ENCODE data around the gene ZNF609. TPM values are rescaled to one million over a fixed set of nuclear protein-coding genes. Genes with fewer than 3 reads are reported as not detected.

The ZNF609 gene
- total RNA-seq, 1 experiment from 2014 or later: 31.0 TPM

- H4K20me1 ChIP-seq (ENCODE audit: insufficient read depth): no peaks in the 10 kb centered on the region
- H3K9me2 ChIP-seq (ENCODE audit: insufficient read depth): no peaks in the 10 kb centered on the region
- ATAC-seq: no peak
- H3K4me3 ChIP-seq (replicated peaks in 1 of 2; ENCODE audit: low read depth in 1 of 2, low read length in 2 of 2): no peak overlapping the region
- no peak overlapping the region for H2AFZ ChIP-seq (ENCODE audit: low read depth, low read length, poor library complexity, severe bottlenecking)
- no peaks in the 10 kb centered on the region for H3K27me3 ChIP-seq (ENCODE audit: insufficient read depth, low read length)
- TF ChIP-seq ZNF274 (IDR thresholded peaks at IDR 0.05; ENCODE audit: low read depth, low read length): no peak
- TF ChIP-seq YY1 (IDR thresholded peaks at IDR 0.05; ENCODE audit: extremely low read depth, insufficient replicate concordance, low read depth, low read length): no peak
- TF ChIP-seq ELF1 (IDR thresholded peaks at IDR 0.05; ENCODE audit: borderline replicate concordance, low read depth): no peak
- TF ChIP-seq ZBTB33 (IDR thresholded peaks at IDR 0.05; ENCODE audit: extremely low read depth, insufficient replicate concordance, low read length): no peak
- TF ChIP-seq CBX3 (IDR thresholded peaks at IDR 0.05; ENCODE audit: low read depth): no peak
- TF ChIP-seq JUND (IDR thresholded peaks at IDR 0.05): no peak
- TF ChIP-seq ZFX (IDR thresholded peaks at IDR 0.05): no peak
- TF ChIP-seq EZH2phosphoT487 (IDR thresholded peaks at IDR 0.05; ENCODE audit: borderline replicate concordance): no peak
- TF ChIP-seq ATF3 (IDR thresholded peaks at IDR 0.05): no peak
- no peak for TF ChIP-seq POLR2A (IDR thresholded peaks at IDR 0.05; ENCODE audit: borderline replicate concordance, extremely low read depth, insufficient read depth, insufficient read length)
- ChIA-PET RAD21 (ENCODE audit: low non-redundant PET in 1 of 2, low total read pairs in 2 of 2, uncharacterized antibody in 2 of 2, unreplicated experiment in 2 of 2) (no interaction called here), CTCF (no interaction called here), POLR2A (no interaction called here)
- no peaks in the 10 kb centered on the region for H3K36me3 ChIP-seq (ENCODE audit: control insufficient read depth in 1 of 2, insufficient read depth in 2 of 2, low read length in 2 of 2)
- peaks cover 15 to 24% of the 10 kb centered on the region in 2 experiments for H3K4me1 ChIP-seq (ENCODE audit: control insufficient read depth in 1 of 2, insufficient read depth in 2 of 2, low read length in 2 of 2)
- BruUV-seq (replicated peaks): no TSS peak
- DNase-seq (ENCODE audit: low read depth, low spot score): no peak
- H3K79me2 ChIP-seq (ENCODE audit: insufficient read depth, low read length): peaks cover 92% of the 10 kb centered on the region
- no peaks in the 10 kb centered on the region for H3K9me3 ChIP-seq (ENCODE audit: control insufficient read depth in 1 of 2, insufficient read depth in 1 of 2, low read depth in 1 of 2, low read length in 2 of 2)
- no peak overlapping the region for H3K9ac ChIP-seq (ENCODE audit: low read length)
- intact Hi-C loops (cut with micrococcal nuclease): no loop called here
- H3K27ac ChIP-seq (ENCODE audit: low read depth, low read length): no peak overlapping the region
- H3K4me2 ChIP-seq (ENCODE audit: low read length): no peak overlapping the region
Observed at GRCh38 chr15:64530918-64531317, 70.5 kb downstream of the ZNF609 start.
